Mesendoderm (in vitro differentiated cells): ENCODE measurements around the gene EVI5.

Experiments
- DNase-seq: peaks from one replicate; pipeline ENCODE4 v3.0.0; 2013
- H2AK5ac ChIP-seq: 2 replicates; pipeline ENCODE4 v1.6.1; 2013; ENCODE audit warnings: low read length, inconsistent platforms
- H2BK120ac ChIP-seq: 2 replicates; pipeline ENCODE4 v1.6.1; 2013; ENCODE audit warnings: low read depth, mild to moderate bottlenecking, low read length, moderate library complexity, mixed read lengths
- H2BK15ac ChIP-seq: replicated peaks from 2 replicates; pipeline ENCODE4 v1.6.1; 2013; ENCODE audit warnings: low read depth, mild to moderate bottlenecking, moderate library complexity
- H2BK5ac ChIP-seq: 2 replicates; pipeline ENCODE4 v1.6.1; 2013; ENCODE audit warnings: low read length, inconsistent platforms
- H3K18ac ChIP-seq: 2 replicates; pipeline ENCODE4 v1.6.1; 2013; ENCODE audit warnings: mild to moderate bottlenecking, low read length, mixed read lengths
- H3K23ac ChIP-seq: one replicate; pipeline ENCODE4 v1.6.1; 2013; ENCODE audit warnings: low read length
- H3K27ac ChIP-seq: 2 replicates; pipeline ENCODE4 v1.5.1; 2013; ENCODE audit warnings: low read depth, mild to moderate bottlenecking, inconsistent platforms, low read length, moderate library complexity
- H3K27me3 ChIP-seq: 2 replicates; pipeline ENCODE4 v1.6.1; 2013; ENCODE audit warnings: low read length, control low read depth, mild to moderate bottlenecking, inconsistent platforms; ENCODE audit not compliant: insufficient read depth, poor library complexity
- H3K36me3 ChIP-seq: 2 replicates; pipeline ENCODE4 v1.6.1; 2013; ENCODE audit warnings: low read length, inconsistent platforms; ENCODE audit not compliant: control insufficient read depth, insufficient read depth
- H3K4ac ChIP-seq: one replicate; pipeline ENCODE4 v1.6.1; 2013; ENCODE audit warnings: low read depth, mild to moderate bottlenecking, low read length, moderate library complexity
- H3K4me1 ChIP-seq: 2 replicates; pipeline ENCODE4 v1.6.1; 2013; ENCODE audit warnings: low read depth, low read length, inconsistent platforms; ENCODE audit not compliant: control insufficient read depth
- H3K4me2 ChIP-seq: 2 replicates; pipeline ENCODE4 v1.6.1; 2013; ENCODE audit warnings: low read length
- H3K4me3 ChIP-seq: 2 replicates; pipeline ENCODE4 v1.5.1; 2013; ENCODE audit warnings: mild to moderate bottlenecking, low read length
- H3K56ac ChIP-seq: one replicate; pipeline ENCODE4 v1.6.1; 2013; ENCODE audit warnings: low read length
- H3K79me1 ChIP-seq: 2 replicates; pipeline ENCODE4 v1.6.1; 2013; ENCODE audit warnings: low read length, inconsistent platforms
- H3K79me2 ChIP-seq: 2 replicates; pipeline ENCODE4 v1.6.1; 2013; ENCODE audit warnings: mild to moderate bottlenecking, low read length; ENCODE audit not compliant: control insufficient read depth, insufficient read depth
- H3K9ac ChIP-seq: 2 replicates; pipeline ENCODE4 v1.6.1; 2013; ENCODE audit warnings: low read length, inconsistent platforms
- H4K5ac ChIP-seq: one replicate; pipeline ENCODE4 v1.6.1; 2013; ENCODE audit warnings: low read length
- H4K8ac ChIP-seq: one replicate; pipeline ENCODE4 v1.6.1; 2013; ENCODE audit warnings: low read depth, mild to moderate bottlenecking, control low read depth, low read length, moderate library complexity
- WGBS: extraction: QIAGEN DNeasy Blood & Tissue Kit; methylation state at CpG from one replicate; pipeline ENCODE4 v1.1.7; 2013; ENCODE audit warnings: low lambda C conversion rate, missing lambda C conversion rate; ENCODE audit not compliant: insufficient coverage; ENCODE audit errors: extremely low coverage; 5-methylcytosine and 5-hydroxymethylcytosine counted together

EVI5 gene

GRCh38 chr1:92572520-92572919, 212.4 kb downstream of the EVI5 start:
- no peaks in the 10 kb centered on the region for H3K4me1 ChIP-seq
- H3K79me2 ChIP-seq, result no peaks in the 10 kb centered on the region
- no peak overlapping the region for H3K9ac ChIP-seq
- H2BK120ac ChIP-seq, result no peak overlapping the region
- no peaks in the 10 kb centered on the region for H3K79me1 ChIP-seq
- H3K18ac ChIP-seq, result no peak overlapping the region
- no peak overlapping the region for H2BK15ac ChIP-seq
- no peaks in the 10 kb centered on the region for H3K36me3 ChIP-seq
- H3K56ac ChIP-seq, result no peak overlapping the region
- H4K8ac ChIP-seq, result no peak overlapping the region
- H3K4me3 ChIP-seq, result no peak overlapping the region
- DNase-seq, result no peak
- no peak overlapping the region for H3K27ac ChIP-seq
- H3K23ac ChIP-seq, result no peak overlapping the region
- H3K4me2 ChIP-seq, result no peak overlapping the region
- no peak overlapping the region for H2BK5ac ChIP-seq
- H4K5ac ChIP-seq, result no peak overlapping the region
- no peaks in the 10 kb centered on the region for H3K27me3 ChIP-seq
- H2AK5ac ChIP-seq, result no peak overlapping the region
- WGBS, result no CpG with 5 or more reads among the region's 2 CpGs
- H3K4ac ChIP-seq, result no peak overlapping the region

GRCh38 chr1:92571578-92571977, 213.3 kb downstream of the EVI5 start:
- WGBS, result no CpG with 5 or more reads among the region's 2 CpGs
- Histone ChIP-seq H2BK15ac (no peak overlapping the region), H3K27me3 (no peaks in the 10 kb centered on the region), H3K4me1 (no peaks in the 10 kb centered on the region), H4K5ac (no peak overlapping the region), H2BK120ac (no peak overlapping the region), H3K4me2 (no peak overlapping the region), H3K79me2 (no peaks in the 10 kb centered on the region), H3K56ac (no peak overlapping the region), H3K36me3 (no peaks in the 10 kb centered on the region), H3K27ac (no peak overlapping the region), H3K79me1 (no peaks in the 10 kb centered on the region), H3K23ac (no peak overlapping the region), H3K4me3 (no peak overlapping the region), H2BK5ac (no peak overlapping the region), H3K18ac (no peak overlapping the region), H2AK5ac (no peak overlapping the region), H4K8ac (no peak overlapping the region), H3K9ac (no peak overlapping the region), H3K4ac (no peak overlapping the region)
- DNase-seq, result no peak

- Histone ChIP-seq H3K27me3 (no peaks in the 10 kb centered on the region), H3K79me2 (no peaks in the 10 kb centered on the region), H3K4me1 (no peaks in the 10 kb centered on the region), H3K9ac (no peak overlapping the region), H3K4me2 (no peak overlapping the region), H2BK5ac (no peak overlapping the region), H3K79me1 (no peaks in the 10 kb centered on the region), H2AK5ac (no peak overlapping the region), H3K56ac (no peak overlapping the region), H3K4ac (no peak overlapping the region), H4K8ac (no peak overlapping the region), H3K18ac (no peak overlapping the region), H2BK15ac (no peak overlapping the region), H3K23ac (no peak overlapping the region), H3K36me3 (no peaks in the 10 kb centered on the region), H4K5ac (no peak overlapping the region), H3K4me3 (no peak overlapping the region), H2BK120ac (no peak overlapping the region), H3K27ac (no peak overlapping the region)
- no CpG with 5 or more reads among the region's 1 CpG for WGBS
- DNase-seq, result no peak
Measured at GRCh38 chr1:92567211-92567868, 217.6 kb downstream of the EVI5 start.

GRCh38 chr1:92563457-92564216, 221.3 kb downstream of the EVI5 start:
- no CpG with 5 or more reads among the region's 6 CpGs for WGBS
- Histone ChIP-seq H3K79me2 (no peaks in the 10 kb centered on the region), H3K18ac (no peak overlapping the region), H4K8ac (no peak overlapping the region), H2BK120ac (no peak overlapping the region), H3K56ac (no peak overlapping the region), H3K4ac (no peak overlapping the region), H3K9ac (no peak overlapping the region), H3K36me3 (no peaks in the 10 kb centered on the region), H3K4me1 (no peaks in the 10 kb centered on the region), H2AK5ac (no peak overlapping the region), H4K5ac (no peak overlapping the region), H3K4me3 (no peak overlapping the region), H3K27ac (no peak overlapping the region), H3K23ac (no peak overlapping the region), H2BK15ac (no peak overlapping the region), H3K27me3 (no peaks in the 10 kb centered on the region), H3K79me1 (no peaks in the 10 kb centered on the region), H2BK5ac (no peak overlapping the region), H3K4me2 (no peak overlapping the region)
- no peak for DNase-seq

- H3K4me2 ChIP-seq, result no peak overlapping the region
- no peaks in the 10 kb centered on the region for H3K36me3 ChIP-seq
- H3K4me3 ChIP-seq, result no peak overlapping the region
- WGBS, result 100% methylated on average over 1 of the region's 1 CpG
- H3K56ac ChIP-seq, result no peak overlapping the region
- DNase-seq, result no peak
- H3K79me2 ChIP-seq, result no peaks in the 10 kb centered on the region
- H4K5ac ChIP-seq, result no peak overlapping the region
- H2BK15ac ChIP-seq, result no peak overlapping the region
- H2BK120ac ChIP-seq, result no peak overlapping the region
- no peak overlapping the region for H3K23ac ChIP-seq
- H3K27me3 ChIP-seq, result no peaks in the 10 kb centered on the region
- H3K18ac ChIP-seq, result no peak overlapping the region
- H3K9ac ChIP-seq, result no peak overlapping the region
- H3K4me1 ChIP-seq, result no peaks in the 10 kb centered on the region
- no peak overlapping the region for H2AK5ac ChIP-seq
- no peaks in the 10 kb centered on the region for H3K79me1 ChIP-seq
- no peak overlapping the region for H3K4ac ChIP-seq
- no peak overlapping the region for H2BK5ac ChIP-seq
- H3K27ac ChIP-seq, result no peak overlapping the region
- no peak overlapping the region for H4K8ac ChIP-seq
Measured at GRCh38 chr1:92556350-92556749, 228.6 kb downstream of the EVI5 start.
